Neural crest cell (in vitro differentiated cells): ENCODE measurements around the gene B3GLCT. TPM values are rescaled to one million over a fixed set of nuclear protein-coding genes. Genes with fewer than 3 reads are reported as not detected.
"Not testable (repeated sequence)": the region's sequence is repeated elsewhere in the genome, so short reads cannot be mapped to it uniquely, and the experiment has no call there.

Source experiments
- DNase-seq: peaks from one replicate; pipeline ENCODE4 v3.0.0; 2021; ENCODE audit warnings: low read depth, mixed read lengths, low spot score
- H3K27ac Mint-ChIP-seq: one replicate; pipeline ENCODE4 v1.8.0; 2021; ENCODE audit warnings: mild to moderate bottlenecking, mixed read lengths; ENCODE audit not compliant: unreplicated experiment
- H3K27me3 Mint-ChIP-seq: 2 replicates; pipeline ENCODE4 v1.8.0; 2021; ENCODE audit warnings: low read depth, mild to moderate bottlenecking, mixed read lengths
- H3K36me3 Mint-ChIP-seq: 2 replicates; pipeline ENCODE4 v1.8.0; 2021; ENCODE audit warnings: low read depth, mild to moderate bottlenecking, mixed read lengths
- H3K4me1 Mint-ChIP-seq: 2 replicates; pipeline ENCODE4 v1.8.0; 2021; ENCODE audit warnings: mixed read lengths
- H3K4me3 Mint-ChIP-seq: one replicate; pipeline ENCODE4 v1.8.0; 2021; ENCODE audit warnings: mild to moderate bottlenecking, mixed read lengths
- H3K9me3 Mint-ChIP-seq: 2 replicates; pipeline ENCODE4 v1.8.0; 2021; ENCODE audit warnings: mixed read lengths
- CTCF ChIP-seq: fragments of 200-600 bp; sonication (generic); conservative IDR thresholded peaks from 2 replicates; pipeline ENCODE4 v1.5.0; 2021; ENCODE audit warnings: antibody characterized with exemption, mild to moderate bottlenecking
- total RNA-seq: library from RNA; stranded (reverse); gene quantifications from 2 replicates; pipeline ENCODE4 v1.2.1, GENCODE V29; 2021

Gene B3GLCT
- total RNA-seq, 1 donor from 2014 or later: 16.8 TPM

- H3K4me3 Mint-ChIP-seq: no peak overlapping the region
- no peaks in the 10 kb centered on the region for H3K27me3 Mint-ChIP-seq
- no peak for DNase-seq
- H3K9me3 Mint-ChIP-seq: peaks cover 9% of the 10 kb centered on the region
- no peak for TF ChIP-seq CTCF
- peaks cover 13% of the 10 kb centered on the region for H3K36me3 Mint-ChIP-seq
- peaks cover 8% of the 10 kb centered on the region for H3K4me1 Mint-ChIP-seq
- H3K27ac Mint-ChIP-seq: no peak overlapping the region
Measured at GRCh38 chr13:31214435-31214834, 14.7 kb downstream of the B3GLCT start.

DNA sequence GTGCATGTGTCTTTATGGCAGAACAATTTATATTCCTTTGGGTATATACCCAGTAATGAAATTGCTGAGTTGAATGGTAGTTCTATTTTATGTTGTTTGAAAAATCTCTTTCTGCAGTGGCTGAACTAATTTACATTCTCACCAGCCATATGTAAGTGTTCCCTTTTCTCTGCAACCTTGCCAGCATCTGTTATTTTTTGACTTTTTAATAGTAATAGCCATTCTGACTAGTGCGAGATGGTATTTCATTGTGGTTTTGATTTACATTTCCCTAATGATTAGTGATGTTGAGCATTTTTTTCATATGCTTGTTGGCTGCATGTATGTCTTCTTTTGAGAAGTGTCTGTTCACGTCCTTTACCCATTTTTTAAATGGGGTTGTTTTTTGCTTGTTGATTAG lies 17.1 kb downstream of the B3GLCT start:
- H3K9me3 Mint-ChIP-seq, DNase-seq, H3K4me1 Mint-ChIP-seq, H3K27me3 Mint-ChIP-seq, H3K4me3 Mint-ChIP-seq: not testable (repeated sequence)
- peak overlapping the region; percentile 14 for H3K27ac Mint-ChIP-seq
- H3K36me3 Mint-ChIP-seq: peaks cover 15% of the 10 kb centered on the region

DNA sequence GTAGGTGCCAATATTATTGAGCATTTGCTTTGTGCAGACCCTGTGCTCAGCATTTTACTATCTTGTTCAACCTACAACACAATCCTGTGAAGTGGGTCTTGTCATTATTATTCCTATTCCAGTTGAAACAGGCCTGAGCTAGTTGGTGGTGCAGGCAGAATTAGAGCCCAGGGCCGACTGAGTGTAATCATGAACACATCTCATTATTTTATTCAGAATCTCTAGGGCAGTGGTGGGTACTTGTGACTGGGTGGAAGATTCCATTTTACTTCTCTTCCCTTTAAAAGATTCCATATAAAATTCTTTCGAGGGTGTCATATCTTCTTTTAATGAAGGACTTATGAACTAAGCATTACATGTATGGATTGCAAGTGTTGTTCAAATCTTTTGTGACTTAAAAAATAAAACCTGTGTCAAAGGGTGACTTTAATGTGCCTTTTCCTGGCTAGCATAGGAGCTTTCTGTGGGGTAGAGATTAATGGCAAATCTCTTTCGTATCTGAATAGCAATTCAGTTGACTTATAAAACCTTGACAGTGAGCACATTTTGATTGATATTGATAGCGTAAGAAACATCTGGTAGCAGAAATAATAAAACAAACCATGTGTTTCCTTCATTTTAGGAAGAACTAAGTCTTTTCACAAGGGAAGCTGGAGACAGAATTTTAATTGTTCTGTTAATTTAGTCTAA lies 20.3 kb downstream of the B3GLCT start:
- Mint-ChIP-seq H3K27ac (no peak overlapping the region), H3K9me3 (peaks cover 9% of the 10 kb centered on the region), H3K27me3 (no peaks in the 10 kb centered on the region), H3K4me1 (no peaks in the 10 kb centered on the region), H3K4me3 (no peak overlapping the region), H3K36me3 (peaks cover 15% of the 10 kb centered on the region)
- no peak for DNase-seq
- no peak for TF ChIP-seq CTCF

GRCh38 chr13:31221057-31221456 lies 21.3 kb downstream of the B3GLCT start:
- H3K36me3 Mint-ChIP-seq: peaks cover 13% of the 10 kb centered on the region
- H3K4me1 Mint-ChIP-seq: no peaks in the 10 kb centered on the region
- no peak for DNase-seq
- no peak overlapping the region for H3K4me3 Mint-ChIP-seq
- H3K27me3 Mint-ChIP-seq: no peaks in the 10 kb centered on the region
- no peak for TF ChIP-seq CTCF
- H3K9me3 Mint-ChIP-seq: peaks cover 8% of the 10 kb centered on the region
- no peak overlapping the region for H3K27ac Mint-ChIP-seq

DNA sequence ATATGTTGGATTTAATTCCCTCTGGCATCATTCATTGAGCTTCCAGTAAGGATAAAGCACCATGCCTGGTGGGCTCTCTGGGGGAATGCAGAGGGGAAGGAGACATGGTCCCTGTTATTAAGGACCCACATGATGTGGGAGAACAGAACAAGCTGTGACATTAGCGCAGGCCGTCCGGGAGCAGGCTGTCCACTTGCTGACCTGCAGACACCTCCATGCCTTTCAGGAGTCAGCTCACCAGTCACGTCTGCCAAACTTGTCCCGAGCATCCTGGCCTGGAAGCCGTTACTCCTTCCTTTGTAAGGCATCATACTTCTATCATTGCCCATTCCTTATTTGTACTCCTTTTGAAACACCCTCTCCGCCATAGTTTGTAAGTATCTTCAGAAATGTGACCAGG lies 23.4 kb downstream of the B3GLCT start:
- no peak overlapping the region for H3K27ac Mint-ChIP-seq
- TF ChIP-seq CTCF: no peak
- H3K4me3 Mint-ChIP-seq: no peak overlapping the region
- no peaks in the 10 kb centered on the region for H3K9me3 Mint-ChIP-seq
- DNase-seq: no peak
- H3K4me1 Mint-ChIP-seq: no peaks in the 10 kb centered on the region
- peaks cover 2% of the 10 kb centered on the region for H3K36me3 Mint-ChIP-seq
- H3K27me3 Mint-ChIP-seq: no peaks in the 10 kb centered on the region

DNA sequence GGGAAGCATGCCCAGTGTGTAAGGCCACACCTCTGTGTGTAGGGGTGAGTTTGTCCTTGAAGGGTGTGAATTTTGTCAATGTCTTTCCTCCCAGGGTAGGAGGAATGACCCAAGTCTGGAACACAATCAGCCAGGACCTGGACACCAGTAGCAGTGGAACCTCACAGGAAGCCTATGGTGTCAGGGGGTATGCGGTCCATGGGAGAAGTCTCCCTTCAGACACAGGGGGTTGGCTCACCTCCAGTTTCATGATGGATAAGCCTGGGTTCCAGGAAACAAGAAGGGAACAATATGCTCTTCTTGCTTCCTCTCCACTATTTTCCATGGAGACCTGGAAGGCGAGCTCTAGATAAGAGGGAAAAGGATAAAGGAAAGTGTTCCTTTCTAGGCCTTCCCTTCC lies 23.9 kb downstream of the B3GLCT start:
- no peak overlapping the region for H3K4me3 Mint-ChIP-seq
- DNase-seq: no peak
- H3K4me1 Mint-ChIP-seq: no peaks in the 10 kb centered on the region
- no peak for TF ChIP-seq CTCF
- peaks cover 2% of the 10 kb centered on the region for H3K36me3 Mint-ChIP-seq
- no peaks in the 10 kb centered on the region for H3K9me3 Mint-ChIP-seq
- H3K27ac Mint-ChIP-seq: no peak overlapping the region
- H3K27me3 Mint-ChIP-seq: no peaks in the 10 kb centered on the region
